HG03520 (cell line): ENCODE measurements around the gene TP53AIP1.
A peak's percentile ranks its signal among the peaks of the same experiment; 100 is the strongest.

Experiments used
- ATAC-seq: cut with Tn5 transposase; IDR thresholded peaks from one replicate; pipeline ENCODE4 v1.9.1; 2021; ENCODE audit warnings: mild to moderate bottlenecking, moderate library complexity; ENCODE audit not compliant: unreplicated experiment

Gene TP53AIP1

GRCh38 chr11:128943428-128943976, 831 bp upstream of the TP53AIP1 start:
- ATAC-seq, result no peak

DNA sequence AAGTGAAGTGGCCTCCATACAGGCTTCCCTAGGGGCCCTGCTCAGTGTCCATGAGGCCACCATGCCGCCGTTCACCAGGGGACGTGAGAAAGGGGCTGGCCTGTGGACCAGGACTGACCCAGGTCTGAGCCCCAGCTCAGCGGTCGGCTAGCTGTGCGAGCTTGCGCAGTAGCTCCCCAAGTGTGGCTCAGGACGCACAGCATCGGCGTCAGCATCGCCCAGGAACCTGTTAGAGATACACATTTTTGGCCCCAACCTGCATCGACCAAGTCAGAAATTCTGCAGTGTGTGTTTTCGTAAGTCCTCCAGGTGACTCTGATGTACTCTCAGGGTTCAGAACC, 429 bp downstream of the TP53AIP1 start:
- no peak for ATAC-seq

GRCh38 chr11:128941573-128942271, 949 bp downstream of the TP53AIP1 start:
- no peak for ATAC-seq

- no peak for ATAC-seq
These were observed 1.6 kb downstream of the TP53AIP1 start for GRCh38 chr11:128941110-128941509.

DNA sequence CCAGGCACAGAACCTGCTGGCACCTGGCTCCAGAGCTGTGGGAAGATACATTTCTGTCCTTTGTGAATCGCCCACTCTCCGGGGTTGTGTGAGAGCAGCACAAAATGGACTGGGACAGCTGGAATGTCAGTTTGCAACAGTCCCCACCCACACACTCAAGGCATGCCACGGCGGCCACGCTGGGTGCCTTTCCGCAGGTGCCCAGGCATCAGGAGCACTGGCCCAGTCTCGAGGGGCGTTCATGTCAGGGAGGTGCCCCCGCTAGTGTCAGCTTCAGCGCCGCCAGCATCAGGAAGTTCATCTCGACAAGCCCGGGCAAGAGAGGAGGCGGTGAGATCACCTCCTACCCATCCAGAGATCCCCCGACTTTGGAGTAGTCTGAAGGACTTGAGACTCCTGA, 2.1 kb downstream of the TP53AIP1 start:
- ATAC-seq, result no peak

- no peak for ATAC-seq
These were observed 2.5 kb downstream of the TP53AIP1 start for GRCh38 chr11:128940156-128940555.

- ATAC-seq, result no peak
These were observed 3.1 kb downstream of the TP53AIP1 start for GRCh38 chr11:128939591-128939990.

DNA sequence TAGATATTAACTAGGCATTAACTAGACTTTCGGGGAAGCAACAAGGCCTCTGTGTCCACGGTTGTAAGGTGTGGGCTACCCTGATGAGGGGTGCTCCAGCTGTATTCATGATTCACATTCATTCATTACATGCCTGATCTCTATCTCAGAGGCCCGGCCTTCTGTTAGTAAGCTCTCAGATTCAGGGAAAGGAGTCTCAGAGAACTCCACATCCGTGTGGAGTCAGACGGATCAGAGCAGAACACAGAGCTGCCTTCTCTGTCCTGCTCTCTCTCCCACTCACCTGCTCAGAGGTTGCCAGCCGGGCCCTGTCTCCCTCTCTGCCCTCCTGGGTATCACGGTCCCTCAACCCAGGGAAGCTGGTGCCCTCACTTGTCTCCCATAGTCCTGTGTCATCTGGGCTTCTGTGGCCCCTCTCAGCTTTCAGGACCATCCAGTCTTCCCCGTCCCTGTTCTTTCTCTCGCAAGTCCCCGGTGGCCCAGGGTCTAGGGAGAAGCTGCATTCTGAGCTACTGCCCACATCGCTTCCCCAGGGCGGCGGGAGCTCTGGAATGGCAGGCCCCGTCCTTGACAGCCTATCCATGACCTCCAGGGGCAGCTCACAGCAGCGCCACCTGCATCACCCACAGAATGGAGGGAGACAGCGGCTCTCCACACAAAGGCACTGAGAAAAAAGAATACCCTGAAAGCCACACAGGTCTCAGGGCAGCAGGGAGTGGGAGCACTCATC, 4.3 kb downstream of the TP53AIP1 start:
- no peak for ATAC-seq

DNA sequence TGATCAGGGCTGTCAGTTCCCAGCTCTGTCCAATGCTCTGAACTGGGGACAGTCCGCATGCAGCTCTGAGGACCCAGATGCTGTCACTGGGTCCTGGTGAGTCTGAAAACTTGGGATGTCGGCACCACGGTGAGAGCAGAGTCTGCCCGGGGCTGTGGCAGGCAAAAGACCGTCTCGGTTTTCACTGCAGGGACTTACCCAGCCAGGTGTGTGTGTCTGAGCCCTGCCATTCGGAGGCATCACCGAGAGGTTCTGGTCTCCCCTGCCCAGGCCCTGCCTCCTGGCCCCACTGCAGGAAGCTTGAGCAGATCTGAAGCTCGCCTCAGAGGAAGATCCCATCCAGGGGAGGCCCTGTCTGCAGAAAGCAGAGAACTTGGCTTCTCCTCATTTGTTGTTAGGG, 5.2 kb downstream of the TP53AIP1 start:
- no peak for ATAC-seq

DNA sequence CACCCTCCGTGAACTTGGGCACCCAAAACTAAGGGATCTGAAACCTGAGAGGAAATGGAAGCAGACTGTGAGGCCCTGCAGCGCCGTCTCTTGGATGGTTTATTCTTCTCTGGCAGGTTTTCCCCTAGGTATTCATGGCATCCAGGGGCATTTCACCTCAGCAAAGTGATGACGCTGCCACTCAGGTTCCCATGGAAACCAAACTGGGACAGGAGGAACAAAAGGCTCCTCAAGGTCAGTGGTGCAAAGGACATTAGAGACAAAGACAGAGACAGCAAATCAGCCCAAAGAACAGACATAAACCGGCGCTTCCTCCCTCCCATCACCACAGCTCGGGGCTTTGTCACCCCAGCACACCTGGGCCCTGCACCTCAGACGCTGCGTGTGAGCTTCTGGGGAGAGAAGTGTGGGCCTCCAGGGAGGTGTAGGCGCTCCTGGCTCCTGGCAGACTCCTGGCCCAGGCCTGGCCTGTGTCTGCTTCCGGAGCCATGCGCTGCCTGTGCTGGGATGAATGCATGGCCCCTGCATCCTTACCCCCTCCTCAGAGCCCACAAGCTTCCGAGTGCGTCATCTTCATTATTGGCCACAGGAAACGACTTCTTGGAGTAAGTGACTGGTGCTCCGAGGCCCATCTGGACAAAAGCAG, 5.9 kb downstream of the TP53AIP1 start:
- ATAC-seq, result no peak

DNA sequence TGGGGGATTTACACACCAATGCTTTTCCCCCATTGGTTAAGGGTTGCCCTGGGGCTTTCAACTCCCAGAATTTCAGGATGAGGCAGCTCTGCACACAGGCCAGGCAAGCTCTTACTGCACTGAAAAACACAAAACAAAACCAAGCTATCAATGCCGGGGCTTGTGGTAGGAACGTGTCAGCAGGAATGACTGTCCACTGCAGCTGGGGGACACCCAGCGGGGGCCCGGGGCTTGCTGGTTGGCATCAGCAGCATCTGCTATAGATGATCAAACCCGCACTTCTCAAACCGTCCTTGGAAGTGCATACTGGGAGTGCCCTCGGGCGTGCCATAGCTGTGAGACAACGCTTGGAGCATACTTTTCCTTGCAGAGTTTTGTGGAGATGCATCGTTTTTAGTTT, 7.7 kb downstream of the TP53AIP1 start:
- ATAC-seq, result no peak

DNA sequence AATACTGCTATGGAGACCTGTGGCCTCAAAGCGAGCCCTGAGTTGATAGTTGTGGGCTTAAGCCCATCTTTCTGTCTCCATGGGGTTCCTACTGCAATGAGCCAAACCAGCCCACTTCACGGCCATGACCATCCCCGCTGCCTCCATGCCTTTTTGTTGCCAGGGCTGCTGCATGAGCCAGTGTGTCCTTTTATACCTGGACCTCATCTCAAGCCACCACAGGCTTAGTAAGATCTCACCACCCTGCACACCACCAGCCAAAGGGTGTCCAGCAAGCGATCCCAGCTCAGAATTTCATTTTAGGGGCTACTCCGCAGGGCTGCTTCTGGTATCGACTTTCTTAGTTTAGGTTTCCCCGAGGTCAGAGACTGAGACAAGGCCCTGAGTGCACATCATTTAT, 8.3 kb downstream of the TP53AIP1 start:
- ATAC-seq, result no peak

DNA sequence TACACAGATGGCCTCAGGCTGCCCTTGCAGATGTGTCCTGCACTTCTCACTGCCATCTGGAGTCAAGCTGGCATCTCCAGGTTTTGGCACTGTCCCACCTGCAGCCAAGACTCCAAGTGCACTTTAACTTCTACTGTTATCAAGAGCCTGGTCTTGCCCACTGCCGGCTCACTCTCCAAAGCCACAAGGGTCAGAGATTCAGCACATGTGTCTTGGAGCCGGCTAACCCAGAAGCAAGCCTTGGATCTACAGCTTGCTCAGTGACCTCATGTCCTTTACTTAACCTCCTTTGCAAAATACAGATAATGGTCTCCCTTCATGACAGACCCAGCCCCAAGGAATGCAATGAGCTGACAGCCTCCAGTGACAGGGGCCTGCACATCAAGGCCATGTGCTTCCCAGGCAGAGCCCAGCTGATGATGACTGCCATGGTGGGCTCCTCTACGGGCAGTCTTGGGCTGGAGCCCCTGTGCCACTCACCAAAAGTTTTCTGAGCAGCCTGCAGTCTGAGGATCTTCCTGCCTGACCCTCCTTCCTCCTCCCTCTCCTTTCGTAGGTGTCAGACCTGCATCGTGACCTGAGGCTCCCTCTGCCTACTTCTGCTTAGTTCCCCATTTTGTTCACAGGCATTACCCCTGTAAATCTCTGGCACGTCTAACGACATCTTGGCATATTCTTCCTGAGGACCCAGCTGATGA, 9.0 kb downstream of the TP53AIP1 start:
- no peak for ATAC-seq

GRCh38 chr11:128931668-128932067, 11.0 kb downstream of the TP53AIP1 start:
- no peak for ATAC-seq

- no peak for ATAC-seq
These were observed 11.6 kb downstream of the TP53AIP1 start for GRCh38 chr11:128931066-128931465.

DNA sequence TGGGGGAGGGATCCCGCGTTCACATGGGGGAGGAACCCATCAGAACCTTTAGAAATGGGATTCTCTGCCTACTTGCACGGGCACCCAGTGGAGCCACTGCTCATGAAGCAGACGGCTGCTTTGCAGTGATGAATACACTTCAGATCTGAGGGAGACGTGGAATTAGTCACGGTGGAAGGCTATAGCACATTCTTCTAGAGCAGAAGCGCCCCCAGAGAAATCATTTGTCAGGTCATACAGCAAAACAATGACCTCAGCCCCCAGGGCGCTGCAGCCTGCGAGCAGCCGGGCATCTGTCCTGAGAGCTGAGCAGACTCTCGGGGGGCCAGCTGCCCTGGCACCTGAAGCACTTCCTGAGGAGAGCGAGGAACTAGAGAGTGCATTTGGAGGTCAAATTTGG, 12.7 kb downstream of the TP53AIP1 start:
- ATAC-seq, result no peak

- ATAC-seq, result no peak
These were observed 13.2 kb downstream of the TP53AIP1 start for GRCh38 chr11:128929468-128929867.

GRCh38 chr11:128928400-128928799, 14.3 kb downstream of the TP53AIP1 start:
- peak; percentile 96 for ATAC-seq

DNA sequence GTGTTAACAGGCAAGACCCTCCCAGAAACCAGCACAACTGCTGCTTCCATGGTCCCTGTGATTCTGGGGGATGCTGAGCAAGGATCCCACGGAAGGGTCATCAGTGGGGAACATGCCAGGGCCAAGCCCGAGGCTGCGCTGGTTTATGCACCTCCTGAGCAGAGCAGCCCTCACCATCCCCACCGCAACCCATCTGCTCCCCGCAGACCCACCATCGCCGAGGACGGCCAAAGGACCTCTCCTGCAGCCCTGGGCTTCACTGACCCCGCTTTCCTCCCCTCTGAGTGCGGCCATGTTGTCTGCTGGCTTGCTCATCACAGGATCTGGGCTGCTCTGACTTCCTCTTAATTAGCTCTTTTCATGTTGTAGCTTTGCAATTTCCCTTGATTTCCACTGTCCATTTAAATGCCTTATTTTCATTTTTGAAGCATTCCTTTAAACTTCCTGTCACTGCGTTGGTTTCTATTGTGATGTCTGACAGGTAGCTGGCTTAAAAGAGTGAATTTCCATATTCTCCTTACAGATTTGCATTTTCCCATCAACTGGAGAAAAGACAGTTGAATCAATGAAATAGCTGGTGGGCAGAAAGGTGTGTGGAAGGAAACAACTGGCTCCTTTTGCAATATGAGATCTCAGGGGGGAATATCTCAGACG, 14.9 kb downstream of the TP53AIP1 start:
- ATAC-seq, result no peak

DNA sequence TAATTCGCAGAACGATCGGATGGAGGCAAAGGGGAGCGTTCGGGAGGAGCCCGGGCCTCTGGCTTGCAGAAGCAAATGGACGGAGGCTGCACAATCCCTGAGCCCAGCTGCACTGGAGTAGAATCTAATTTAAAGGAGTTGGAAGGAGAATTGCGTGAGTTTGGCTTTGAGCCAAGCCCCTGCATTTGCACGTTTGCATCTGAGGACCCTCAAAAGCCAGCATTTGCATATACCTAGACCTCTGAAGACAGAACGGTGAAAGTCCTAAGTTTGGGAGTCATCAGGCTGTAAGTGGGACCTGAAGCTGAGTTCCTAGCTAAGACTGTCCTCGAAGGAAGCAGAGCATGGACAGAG, 15.6 kb downstream of the TP53AIP1 start:
- ATAC-seq, result no peak
